Right lobe of liver (tissue), 6 donors: ENCODE measurements around the gene EXT2. TPM values are rescaled to one million over a fixed set of nuclear protein-coding genes. Genes with fewer than 3 reads are reported as not detected.

Experiments
- ATAC-seq, 4 donors: fragments of 200-7000 bp; cut with Tn5 transposase; one replicate each; pipeline ENCODE4 v1.9.1; 2020; ENCODE audit warnings: mild to moderate bottlenecking in 4 of 4, moderate library complexity in 4 of 4
- DNase-seq, 3 donors: peaks; one replicate each; pipeline ENCODE4 v3.0.0-alpha.2; 2020
- H3K27ac ChIP-seq, 3 donors: fragments of 200-600 bp; one replicate each; pipeline ENCODE4 v1.8.0; 2022
- H3K27me3 ChIP-seq, 2 donors: fragments of 200-600 bp; one replicate each; pipeline ENCODE4 v1.8.0; 2022
- H3K36me3 ChIP-seq, 4 donors: fragments of 200-600 bp; sonication (generic) in 1 of 4; one replicate each; pipeline versions ENCODE4 v1.5.1 to v1.8.0; 2017 to 2022; ENCODE audit warnings: control low read depth in 1 of 4
- H3K4me1 ChIP-seq, 4 donors: fragments of 200-600 bp; sonication (generic) in 1 of 4; one replicate each; pipeline versions ENCODE4 v1.5.1 to v1.8.0; 2017 to 2022; ENCODE audit warnings: control low read depth in 1 of 4
- H3K4me3 ChIP-seq, 3 donors: fragments of 200-600 bp; one replicate each; pipeline ENCODE4 v1.8.0; 2022
- H3K9me3 ChIP-seq, 4 donors: fragments of 200-600 bp; sonication (generic) in 1 of 4; one replicate each; pipeline versions ENCODE4 v1.5.1 to v1.8.0; 2017 to 2022; ENCODE audit warnings: control low read depth in 1 of 4
- POLR2A ChIP-seq: fragments of 450-650 bp; IDR thresholded peaks from one replicate; pipeline ENCODE4 v1.6.1; 2017; ENCODE audit warnings: antibody characterized with exemption, mild to moderate bottlenecking
- WGBS: methylation state at CpG from one replicate; pipeline ENCODE4 v1.1.6; 2018; ENCODE audit warnings: low coverage, low lambda C conversion rate; ENCODE audit not compliant: insufficient coverage; ENCODE audit errors: missing lambda C conversion rate; 5-methylcytosine and 5-hydroxymethylcytosine counted together
- intact Hi-C, 2 donors: fragments of 100-400 bp; cut with DNase I; formaldehyde crosslinking; loops; one replicate each; pipeline versions ENCODE4 v1.11.2 to v1.14.1; 2022
- total RNA-seq, 6 experiments: library from RNA; depleted of rRNA in 2 of 6; stranded (reverse); fragments of >200 nt in 2 of 6; fragmentation: NEBNext Ultra II Directional in 3 of 6; extraction: Animal tissue kit (Norgen Biotek cat#: 25700) in 3 of 6; gene quantifications; one replicate each; pipeline versions ENCODE4 v1.1.0 to v1.2.4, GENCODE V29; 2016 to 2023
- TF ChIP-seq, protein P1 (sequence below), 4 donors: fragments of 200-600 bp in 3 of 4; fragments of 450-650 bp in 1 of 4; IDR thresholded peaks; one replicate each; pipeline versions ENCODE4 v1.5.1 to v1.8.0; 2016 to 2022; ENCODE audit warnings: antibody characterized with exemption in 4 of 4, mild to moderate bottlenecking in 2 of 4
- donor health status: DM: no; HTN: yes; CAD: no.
- donor health status: DM: no; HTN: no; CAD: no.
- donor health status: DM: no; HTN: no; CAD: no.
- donor health status: DM: no; HTN: yes; CAD: no.
- donor health status: DM: no; HTN: yes; CAD: no.

The EXT2 gene
- total RNA-seq, 6 experiments from 2014 or later, result 21.9 to 31.3 (median 26.9) TPM

DNA sequence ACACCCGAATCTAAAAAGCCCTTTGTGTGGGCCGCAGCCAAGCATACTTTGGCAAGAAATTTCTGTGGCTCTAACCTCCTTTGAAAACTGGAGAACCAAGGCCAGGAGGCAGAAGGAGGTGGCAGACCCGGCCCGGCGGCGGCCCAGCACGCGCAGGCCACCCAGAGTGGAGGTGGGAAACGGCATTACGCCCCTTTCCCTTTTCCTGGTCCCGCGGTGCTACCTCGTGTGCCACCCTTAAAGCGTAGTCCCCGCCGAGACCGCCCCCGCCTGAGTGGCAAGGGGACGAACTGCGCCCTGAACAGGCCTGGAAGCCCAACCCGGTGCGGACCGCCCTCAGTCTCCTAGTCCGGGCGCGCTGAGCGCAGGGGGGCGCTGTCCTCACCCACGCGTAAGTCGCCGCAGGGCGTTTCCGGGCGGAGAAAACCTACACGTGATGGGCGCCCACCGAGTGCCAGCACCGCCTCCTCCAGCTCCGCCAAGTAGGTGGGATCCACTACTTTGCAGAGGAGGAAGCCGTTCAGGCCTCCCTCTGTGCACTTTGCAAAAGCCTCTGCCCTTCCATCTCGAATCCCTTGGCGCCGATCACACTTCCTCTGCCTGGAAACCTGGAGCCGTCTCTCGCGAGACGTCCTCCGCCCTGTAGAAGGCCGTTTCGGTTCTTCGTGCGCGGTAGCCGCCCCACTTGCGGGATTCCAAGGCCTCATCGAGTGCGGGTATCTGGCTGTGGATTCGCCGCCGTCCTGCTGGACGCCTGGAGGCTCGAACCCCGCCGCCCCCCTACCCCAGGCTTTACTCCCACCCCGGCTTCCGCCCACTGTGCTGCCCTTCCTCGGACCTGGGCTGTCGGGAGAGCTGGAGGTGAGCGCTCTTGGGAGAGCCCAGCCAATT lies 29.4 kb upstream of the EXT2 start, which contains the start of gene ACCS:
ACCS (plus strand) TSS at position 430 of the 891 bp plus-strand sequence. CDS start 1,358 bp downstream, outside the sequence.
- Histone ChIP-seq H3K9me3 (no peaks in the 10 kb centered on the region), H3K4me3 (peak within 1 kb of the TSS; percentile 76 to 80 (median 77)), H3K4me1 (peaks cover 0 to 3% (median 0%) of the 10 kb centered on the region in 4 donors), H3K36me3 (no peaks in the 10 kb centered on the region), H3K27me3 (no peaks in the 10 kb centered on the region), H3K27ac (peak within 1 kb of the TSS; percentile 70 to 92 (median 71))
- TF ChIP-seq, protein P1, sequence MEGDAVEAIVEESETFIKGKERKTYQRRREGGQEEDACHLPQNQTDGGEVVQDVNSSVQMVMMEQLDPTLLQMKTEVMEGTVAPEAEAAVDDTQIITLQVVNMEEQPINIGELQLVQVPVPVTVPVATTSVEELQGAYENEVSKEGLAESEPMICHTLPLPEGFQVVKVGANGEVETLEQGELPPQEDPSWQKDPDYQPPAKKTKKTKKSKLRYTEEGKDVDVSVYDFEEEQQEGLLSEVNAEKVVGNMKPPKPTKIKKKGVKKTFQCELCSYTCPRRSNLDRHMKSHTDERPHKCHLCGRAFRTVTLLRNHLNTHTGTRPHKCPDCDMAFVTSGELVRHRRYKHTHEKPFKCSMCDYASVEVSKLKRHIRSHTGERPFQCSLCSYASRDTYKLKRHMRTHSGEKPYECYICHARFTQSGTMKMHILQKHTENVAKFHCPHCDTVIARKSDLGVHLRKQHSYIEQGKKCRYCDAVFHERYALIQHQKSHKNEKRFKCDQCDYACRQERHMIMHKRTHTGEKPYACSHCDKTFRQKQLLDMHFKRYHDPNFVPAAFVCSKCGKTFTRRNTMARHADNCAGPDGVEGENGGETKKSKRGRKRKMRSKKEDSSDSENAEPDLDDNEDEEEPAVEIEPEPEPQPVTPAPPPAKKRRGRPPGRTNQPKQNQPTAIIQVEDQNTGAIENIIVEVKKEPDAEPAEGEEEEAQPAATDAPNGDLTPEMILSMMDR (IDR thresholded peaks at IDR 0.05), result peak; percentile 82 to 94 (median 91)
- peak; percentile 73 for TF ChIP-seq POLR2A
- intact Hi-C loops, result no loop called here
- ATAC-seq, result peak; percentile 96 to 99 (median 98)
- peak; percentile 96 to 97 (median 97) for DNase-seq
- WGBS, result 3% methylated on average over 31 of the region's 70 CpGs

DNA sequence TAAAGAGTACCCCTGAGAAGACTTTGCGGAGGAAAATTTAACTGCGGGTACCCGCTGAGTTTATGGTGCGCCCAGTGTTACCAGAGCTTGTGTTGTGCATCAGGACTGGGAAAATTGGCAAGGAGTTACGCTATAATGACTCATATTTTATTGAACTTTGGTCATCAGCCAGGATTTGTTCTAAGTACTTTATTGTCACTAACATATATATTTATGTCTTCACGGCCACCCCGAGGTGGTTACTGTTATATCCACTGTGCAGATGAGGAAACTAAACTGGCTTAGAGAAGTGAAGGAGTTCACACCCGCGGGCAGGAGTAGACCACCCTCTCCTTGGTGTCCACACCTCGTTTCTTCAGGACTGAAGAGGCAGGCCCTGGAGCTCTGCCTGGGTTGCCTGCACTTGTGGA lies 28.7 kb upstream of the EXT2 start:
- H3K27ac ChIP-seq, result peak overlapping the region; percentile 70 to 92 (median 71)
- ATAC-seq, result peak in 1 of 4 donors; percentile 52
- no peaks in the 10 kb centered on the region for H3K36me3 ChIP-seq
- intact Hi-C loops, result no loop called here
- 39% methylated on average over 10 of the region's 10 CpGs for WGBS
- no peak for DNase-seq
- peak overlapping the region; percentile 76 to 80 (median 77) for H3K4me3 ChIP-seq
- no peaks in the 10 kb centered on the region for H3K27me3 ChIP-seq
- no peaks in the 10 kb centered on the region for H3K9me3 ChIP-seq
- TF ChIP-seq, protein P1 (IDR thresholded peaks at IDR 0.05), result no peak
- TF ChIP-seq POLR2A, result no peak
- H3K4me1 ChIP-seq, result peaks cover 0 to 3% (median 0%) of the 10 kb centered on the region in 4 donors

DNA sequence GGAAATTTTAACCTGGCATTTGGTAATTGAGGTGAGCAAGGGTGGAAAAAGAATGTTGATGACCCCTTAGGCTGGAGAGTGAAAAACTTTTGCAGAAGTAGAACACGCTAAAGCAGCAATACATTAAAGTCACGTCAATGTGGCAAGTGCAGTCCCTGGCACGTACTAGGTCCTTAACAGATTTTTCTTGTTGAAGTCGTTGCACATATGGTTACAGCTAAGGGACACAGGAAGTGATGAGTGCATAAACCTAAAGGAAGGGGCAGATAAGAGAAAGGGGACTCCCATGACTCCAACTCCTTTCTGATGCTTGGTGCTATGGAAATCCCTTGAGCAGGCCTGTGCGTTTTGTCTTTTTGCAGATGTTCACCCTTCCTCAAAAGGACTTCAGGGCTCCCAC lies 28.2 kb upstream of the EXT2 start:
- Histone ChIP-seq H3K27ac (no peak overlapping the region), H3K4me1 (peaks cover 0 to 3% (median 0%) of the 10 kb centered on the region in 4 donors), H3K27me3 (no peaks in the 10 kb centered on the region), H3K4me3 (peak overlapping the region in 2 of 3 donors; percentile 76 to 80), H3K36me3 (no peaks in the 10 kb centered on the region), H3K9me3 (no peaks in the 10 kb centered on the region)
- intact Hi-C loops, result no loop called here
- 73% methylated on average over 4 of the region's 5 CpGs for WGBS
- no peak for ATAC-seq
- no peak for DNase-seq
- TF ChIP-seq, protein P1 (IDR thresholded peaks at IDR 0.05), result no peak
- no peak for TF ChIP-seq POLR2A

DNA sequence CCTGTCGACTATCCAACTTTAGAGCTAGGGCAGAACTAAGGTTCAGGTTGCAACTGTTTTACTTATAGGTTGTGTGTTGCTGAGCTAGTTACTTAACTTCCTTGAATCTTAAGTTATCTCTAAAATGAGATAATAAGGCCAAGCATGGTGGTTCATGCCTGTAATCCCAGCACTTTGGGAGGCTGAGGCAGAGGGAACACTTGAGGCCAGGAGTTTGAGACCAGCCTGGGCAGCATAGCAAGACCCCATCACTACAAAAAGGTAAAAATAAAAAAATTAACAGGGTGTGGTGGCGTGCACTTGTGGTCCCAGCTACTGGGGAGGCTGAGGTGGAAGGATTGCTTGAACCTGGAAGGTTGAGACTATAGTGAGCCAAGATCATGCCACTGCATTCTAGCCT lies 27.3 kb upstream of the EXT2 start:
- TF ChIP-seq, protein P1 (IDR thresholded peaks at IDR 0.05), result no peak
- no peak for TF ChIP-seq POLR2A
- no peak overlapping the region for H3K4me3 ChIP-seq
- no peaks in the 10 kb centered on the region for H3K9me3 ChIP-seq
- 100% methylated on average over 1 of the region's 2 CpGs for WGBS
- H3K27ac ChIP-seq, result no peak overlapping the region
- ATAC-seq (no peak), DNase-seq (no peak)
- H3K4me1 ChIP-seq, result peaks cover 0 to 3% (median 0%) of the 10 kb centered on the region in 4 donors
- no peaks in the 10 kb centered on the region for H3K27me3 ChIP-seq
- intact Hi-C loops, result no loop called here
- H3K36me3 ChIP-seq, result no peaks in the 10 kb centered on the region
